ENCODE data around the gene TXNRD1.

The TXNRD1 gene

GRCh38 chr12:104340177-104340576 is 124.6 kb downstream of the TXNRD1 start:
- H3K4me3 ChIP-seq (ENCODE audit: low read length): no peak overlapping the region
- no peak overlapping the region for H3K9ac ChIP-seq (ENCODE audit: low read length)
- H3K4me1 ChIP-seq (ENCODE audit: control insufficient read depth, low read depth, low read length): no peaks in the 10 kb centered on the region
- H3K27ac ChIP-seq (ENCODE audit: low read length): no peak overlapping the region
- no peaks in the 10 kb centered on the region for H3K27me3 ChIP-seq (ENCODE audit: control insufficient read depth, insufficient read depth, low read length)
- peaks cover 69% of the 10 kb centered on the region for H3K36me3 ChIP-seq (ENCODE audit: control insufficient read depth, low read depth, low read length)
- no peaks in the 10 kb centered on the region for H3K9me3 ChIP-seq (ENCODE audit: control insufficient read depth, low read depth, low read length)

GRCh38 chr12:104340925-104341611 is 125.5 kb downstream of the TXNRD1 start:
- Histone ChIP-seq H3K4me3 (ENCODE audit: low read length) (no peak overlapping the region), H3K27me3 (ENCODE audit: control insufficient read depth, insufficient read depth, low read length) (no peaks in the 10 kb centered on the region), H3K36me3 (ENCODE audit: control insufficient read depth, low read depth, low read length) (peaks cover 60% of the 10 kb centered on the region), H3K9me3 (ENCODE audit: control insufficient read depth, low read depth, low read length) (no peaks in the 10 kb centered on the region), H3K9ac (ENCODE audit: low read length) (no peak overlapping the region), H3K4me1 (ENCODE audit: control insufficient read depth, low read depth, low read length) (no peaks in the 10 kb centered on the region), H3K27ac (ENCODE audit: low read length) (no peak overlapping the region)

- no peaks in the 10 kb centered on the region for H3K4me1 ChIP-seq (ENCODE audit: control insufficient read depth, low read depth, low read length)
- H3K36me3 ChIP-seq (ENCODE audit: control insufficient read depth, low read depth, low read length): peaks cover 54% of the 10 kb centered on the region
- no peaks in the 10 kb centered on the region for H3K27me3 ChIP-seq (ENCODE audit: control insufficient read depth, insufficient read depth, low read length)
- no peak overlapping the region for H3K27ac ChIP-seq (ENCODE audit: low read length)
- H3K9ac ChIP-seq (ENCODE audit: low read length): no peak overlapping the region
- H3K9me3 ChIP-seq (ENCODE audit: control insufficient read depth, low read depth, low read length): no peaks in the 10 kb centered on the region
- H3K4me3 ChIP-seq (ENCODE audit: low read length): no peak overlapping the region
These were observed 126.6 kb downstream of the TXNRD1 start for GRCh38 chr12:104342147-104342546.

GRCh38 chr12:104342635-104343249 is 127.2 kb downstream of the TXNRD1 start:
- no peak overlapping the region for H3K4me3 ChIP-seq (ENCODE audit: low read length)
- H3K27ac ChIP-seq (ENCODE audit: low read length): no peak overlapping the region
- H3K9ac ChIP-seq (ENCODE audit: low read length): no peak overlapping the region
- no peaks in the 10 kb centered on the region for H3K4me1 ChIP-seq (ENCODE audit: control insufficient read depth, low read depth, low read length)
- peaks cover 55% of the 10 kb centered on the region for H3K36me3 ChIP-seq (ENCODE audit: control insufficient read depth, low read depth, low read length)
- no peaks in the 10 kb centered on the region for H3K9me3 ChIP-seq (ENCODE audit: control insufficient read depth, low read depth, low read length)
- H3K27me3 ChIP-seq (ENCODE audit: control insufficient read depth, insufficient read depth, low read length): no peaks in the 10 kb centered on the region

GRCh38 chr12:104344682-104345081 is 129.1 kb downstream of the TXNRD1 start:
- H3K36me3 ChIP-seq (ENCODE audit: control insufficient read depth, low read depth, low read length): peaks cover 63% of the 10 kb centered on the region
- no peak overlapping the region for H3K27ac ChIP-seq (ENCODE audit: low read length)
- no peaks in the 10 kb centered on the region for H3K9me3 ChIP-seq (ENCODE audit: control insufficient read depth, low read depth, low read length)
- no peak overlapping the region for H3K9ac ChIP-seq (ENCODE audit: low read length)
- no peaks in the 10 kb centered on the region for H3K4me1 ChIP-seq (ENCODE audit: control insufficient read depth, low read depth, low read length)
- no peak overlapping the region for H3K4me3 ChIP-seq (ENCODE audit: low read length)
- no peaks in the 10 kb centered on the region for H3K27me3 ChIP-seq (ENCODE audit: control insufficient read depth, insufficient read depth, low read length)

- Histone ChIP-seq H3K9ac (ENCODE audit: low read length) (no peak overlapping the region), H3K9me3 (ENCODE audit: control insufficient read depth, low read depth, low read length) (no peaks in the 10 kb centered on the region), H3K4me1 (ENCODE audit: control insufficient read depth, low read depth, low read length) (peaks cover 3% of the 10 kb centered on the region), H3K27me3 (ENCODE audit: control insufficient read depth, insufficient read depth, low read length) (no peaks in the 10 kb centered on the region), H3K4me3 (ENCODE audit: low read length) (no peak overlapping the region), H3K27ac (ENCODE audit: low read length) (no peak overlapping the region), H3K36me3 (ENCODE audit: control insufficient read depth, low read depth, low read length) (peaks cover 56% of the 10 kb centered on the region)
These were observed 129.9 kb downstream of the TXNRD1 start for GRCh38 chr12:104345234-104346066.

GRCh38 chr12:104347374-104348075 is 131.9 kb downstream of the TXNRD1 start:
- no peak overlapping the region for H3K4me3 ChIP-seq (ENCODE audit: low read length)
- H3K36me3 ChIP-seq (ENCODE audit: control insufficient read depth, low read depth, low read length): peaks cover 38% of the 10 kb centered on the region
- H3K27me3 ChIP-seq (ENCODE audit: control insufficient read depth, insufficient read depth, low read length): no peaks in the 10 kb centered on the region
- peaks cover 19% of the 10 kb centered on the region for H3K4me1 ChIP-seq (ENCODE audit: control insufficient read depth, low read depth, low read length)
- H3K27ac ChIP-seq (ENCODE audit: low read length): no peak overlapping the region
- no peak overlapping the region for H3K9ac ChIP-seq (ENCODE audit: low read length)
- no peaks in the 10 kb centered on the region for H3K9me3 ChIP-seq (ENCODE audit: control insufficient read depth, low read depth, low read length)

- Histone ChIP-seq H3K27ac (ENCODE audit: low read length) (no peak overlapping the region), H3K9ac (ENCODE audit: low read length) (no peak overlapping the region), H3K4me3 (ENCODE audit: low read length) (no peak overlapping the region), H3K27me3 (ENCODE audit: control insufficient read depth, insufficient read depth, low read length) (no peaks in the 10 kb centered on the region), H3K4me1 (ENCODE audit: control insufficient read depth, low read depth, low read length) (peaks cover 19% of the 10 kb centered on the region), H3K36me3 (ENCODE audit: control insufficient read depth, low read depth, low read length) (peaks cover 36% of the 10 kb centered on the region), H3K9me3 (ENCODE audit: control insufficient read depth, low read depth, low read length) (no peaks in the 10 kb centered on the region)
These were observed 132.9 kb downstream of the TXNRD1 start for GRCh38 chr12:104348283-104348993.

GRCh38 chr12:104348994-104349494 is 133.5 kb downstream of the TXNRD1 start:
- Histone ChIP-seq H3K36me3 (ENCODE audit: control insufficient read depth, low read depth, low read length) (peaks cover 36% of the 10 kb centered on the region), H3K27ac (ENCODE audit: low read length) (no peak overlapping the region), H3K27me3 (ENCODE audit: control insufficient read depth, insufficient read depth, low read length) (no peaks in the 10 kb centered on the region), H3K9me3 (ENCODE audit: control insufficient read depth, low read depth, low read length) (no peaks in the 10 kb centered on the region), H3K4me3 (ENCODE audit: low read length) (no peak overlapping the region), H3K9ac (ENCODE audit: low read length) (no peak overlapping the region), H3K4me1 (ENCODE audit: control insufficient read depth, low read depth, low read length) (peaks cover 19% of the 10 kb centered on the region)

GRCh38 chr12:104350211-104351056 is 134.9 kb downstream of the TXNRD1 start:
- H3K36me3 ChIP-seq (ENCODE audit: control insufficient read depth, low read depth, low read length): peaks cover 30% of the 10 kb centered on the region
- no peak overlapping the region for H3K9ac ChIP-seq (ENCODE audit: low read length)
- H3K4me3 ChIP-seq (ENCODE audit: low read length): no peak overlapping the region
- H3K27ac ChIP-seq (ENCODE audit: low read length): no peak overlapping the region
- H3K9me3 ChIP-seq (ENCODE audit: control insufficient read depth, low read depth, low read length): no peaks in the 10 kb centered on the region
- no peaks in the 10 kb centered on the region for H3K27me3 ChIP-seq (ENCODE audit: control insufficient read depth, insufficient read depth, low read length)
- peaks cover 19% of the 10 kb centered on the region for H3K4me1 ChIP-seq (ENCODE audit: control insufficient read depth, low read depth, low read length)

All from iPS-18a (cell line).